NT2/D1 (cell line): ENCODE results near the gene SLC7A6OS.

ENCODE experiments used
- DNase-seq: peaks from one replicate; pipeline ENCODE4 v3.0.0-alpha.2; 2011; ENCODE audit warnings: low read depth, low spot score
- H3K27me3 ChIP-seq: 2 replicates; pipeline ENCODE4 v1.6.0; 2011; ENCODE audit warnings: mild to moderate bottlenecking; ENCODE audit not compliant: insufficient read length, insufficient read depth
- H3K36me3 ChIP-seq: 2 replicates; pipeline ENCODE4 v1.6.1; 2011; ENCODE audit warnings: mild to moderate bottlenecking, low read length, mixed read lengths; ENCODE audit not compliant: insufficient read depth, insufficient read length
- H3K4me1 ChIP-seq: 2 replicates; pipeline ENCODE4 v1.5.1; 2011; ENCODE audit not compliant: insufficient read depth, insufficient read length
- H3K4me3 ChIP-seq: 2 replicates; pipeline ENCODE4 v1.5.1; 2011; ENCODE audit warnings: low read depth; ENCODE audit not compliant: insufficient read length
- H3K9ac ChIP-seq: 2 replicates; pipeline ENCODE4 v1.6.0; 2011; ENCODE audit warnings: low read depth; ENCODE audit not compliant: insufficient read length
- H3K9me3 ChIP-seq: 2 replicates; pipeline ENCODE4 v1.5.1; 2011; ENCODE audit warnings: mild to moderate bottlenecking, low read length; ENCODE audit not compliant: insufficient read depth
- SUZ12 ChIP-seq: IDR thresholded peaks from 2 replicates; pipeline ENCODE4 v1.6.1; 2011; ENCODE audit not compliant: insufficient read length, insufficient read depth; ENCODE audit errors: extremely low read depth
- YY1 ChIP-seq: IDR thresholded peaks from 2 replicates; pipeline ENCODE4 v1.6.1; 2011; ENCODE audit not compliant: insufficient read length, insufficient read depth
- ZNF274 ChIP-seq: IDR thresholded peaks from 2 replicates; pipeline ENCODE4 v1.6.1; 2011; ENCODE audit warnings: mild to moderate bottlenecking, low read depth, low read length

The SLC7A6OS gene

GRCh38 chr16:68281368-68282063 is 29.2 kb downstream of the SLC7A6OS start:
- DNase-seq: no peak
- H3K9me3 ChIP-seq: 0 out of 2 replicates have a peak, but pooled peaks cover 4% of the 10 kb centered on the region
- H3K36me3 ChIP-seq: peaks cover 74% of the 10 kb centered on the region
- TF ChIP-seq SUZ12 (no peak), ZNF274 (no peak), YY1 (no peak)
- H3K4me3 ChIP-seq: no peak overlapping the region
- H3K27me3 ChIP-seq: no peaks in the 10 kb centered on the region
- no peaks in the 10 kb centered on the region for H3K4me1 ChIP-seq
- no peak overlapping the region for H3K9ac ChIP-seq

GRCh38 chr16:68279726-68280558 is 30.8 kb downstream of the SLC7A6OS start:
- Histone ChIP-seq H3K9ac (no peak overlapping the region), H3K4me3 (no peak overlapping the region), H3K27me3 (no peaks in the 10 kb centered on the region), H3K9me3 (0 out of 2 replicates have a peak, but pooled peaks cover 4% of the 10 kb centered on the region), H3K4me1 (no peaks in the 10 kb centered on the region), H3K36me3 (peaks cover 74% of the 10 kb centered on the region)
- no peak for DNase-seq
- TF ChIP-seq ZNF274 (no peak), SUZ12 (no peak), YY1 (no peak)

- Histone ChIP-seq H3K9ac (no peak overlapping the region), H3K4me1 (no peaks in the 10 kb centered on the region), H3K9me3 (0 out of 2 replicates have a peak, but pooled peaks cover 4% of the 10 kb centered on the region), H3K27me3 (no peaks in the 10 kb centered on the region), H3K36me3 (peaks cover 73% of the 10 kb centered on the region), H3K4me3 (no peak overlapping the region)
- TF ChIP-seq ZNF274 (no peak), YY1 (no peak), SUZ12 (no peak)
- DNase-seq: no peak
These were observed 34.5 kb downstream of the SLC7A6OS start for GRCh38 chr16:68276223-68276622.

- Histone ChIP-seq H3K9me3 (0 out of 2 replicates have a peak, but pooled peaks cover 4% of the 10 kb centered on the region), H3K4me3 (no peak overlapping the region), H3K4me1 (no peaks in the 10 kb centered on the region), H3K27me3 (no peaks in the 10 kb centered on the region), H3K9ac (no peak overlapping the region), H3K36me3 (peaks cover 73% of the 10 kb centered on the region)
- no peak for DNase-seq
- TF ChIP-seq SUZ12: no peak
- TF ChIP-seq ZNF274: no peak
- TF ChIP-seq YY1: no peak
These were observed 35.0 kb downstream of the SLC7A6OS start for GRCh38 chr16:68275611-68276191.

- Histone ChIP-seq H3K9me3 (0 out of 2 replicates have a peak, but pooled peaks cover 4% of the 10 kb centered on the region), H3K4me1 (no peaks in the 10 kb centered on the region), H3K36me3 (peaks cover 74% of the 10 kb centered on the region), H3K27me3 (no peaks in the 10 kb centered on the region), H3K4me3 (no peak overlapping the region), H3K9ac (no peak overlapping the region)
- TF ChIP-seq YY1 (no peak), SUZ12 (no peak)
- DNase-seq: no peak
These were observed 36.3 kb downstream of the SLC7A6OS start for GRCh38 chr16:68274441-68274840.

GRCh38 chr16:68273896-68274295 is 36.9 kb downstream of the SLC7A6OS start:
- H3K9ac ChIP-seq: no peak overlapping the region
- no peaks in the 10 kb centered on the region for H3K4me1 ChIP-seq
- peaks cover 69% of the 10 kb centered on the region for H3K36me3 ChIP-seq
- no peak overlapping the region for H3K4me3 ChIP-seq
- no peaks in the 10 kb centered on the region for H3K9me3 ChIP-seq
- TF ChIP-seq ZNF274 (no peak), SUZ12 (no peak), YY1 (no peak)
- DNase-seq: no peak
- no peaks in the 10 kb centered on the region for H3K27me3 ChIP-seq

GRCh38 chr16:68273459-68273858 is 37.3 kb downstream of the SLC7A6OS start:
- peaks cover 68% of the 10 kb centered on the region for H3K36me3 ChIP-seq
- no peak for DNase-seq
- H3K9ac ChIP-seq: no peak overlapping the region
- H3K4me3 ChIP-seq: no peak overlapping the region
- H3K27me3 ChIP-seq: no peaks in the 10 kb centered on the region
- TF ChIP-seq ZNF274 (no peak), SUZ12 (no peak), YY1 (no peak)
- H3K4me1 ChIP-seq: no peaks in the 10 kb centered on the region
- no peaks in the 10 kb centered on the region for H3K9me3 ChIP-seq
